Ovary (tissue), 9 donors: ENCODE data around the gene NELL2. TPM values are rescaled to one million over a fixed set of nuclear protein-coding genes. Genes with fewer than 3 reads are reported as not detected.

Source experiments
- DNase-seq, 5 donors: peaks; one replicate each; pipeline ENCODE4 v3.0.0-alpha.2; 2019 to 2020
- H3K27ac ChIP-seq, 2 donors: fragments of 200-600 bp; one replicate each; pipeline versions ENCODE4 v1.5.1 to v1.8.0; 2019 to 2022
- H3K27me3 ChIP-seq: fragments of 200-600 bp; one replicate; pipeline ENCODE4 v1.8.0; 2022
- H3K36me3 ChIP-seq: fragments of 200-600 bp; sonication (generic); one replicate; pipeline ENCODE4 v1.5.1; 2019
- H3K4me1 ChIP-seq: one replicate; pipeline ENCODE4 v1.8.1; 2013; ENCODE audit warnings: mild to moderate bottlenecking, moderate library complexity; ENCODE audit not compliant: insufficient read depth
- H3K4me3 ChIP-seq: fragments of 200-600 bp; sonication (generic); one replicate; pipeline ENCODE4 v1.5.1; 2017
- H3K9me3 ChIP-seq, 2 donors: fragments of 200-600 bp in 1 of 2; sonication (generic) in 1 of 2; one replicate each; pipeline versions ENCODE4 v1.5.1 to v1.8.1; 2013 to 2019; ENCODE audit warnings: mild to moderate bottlenecking in 1 of 2, moderate library complexity in 1 of 2
- EP300 ChIP-seq: sonication (generic); formaldehyde crosslinking; IDR thresholded peaks from one replicate; pipeline ENCODE4 v1.6.1; 2017; ENCODE audit warnings: antibody characterized with exemption
- POLR2A ChIP-seq: fragments of 450-650 bp; IDR thresholded peaks from one replicate; pipeline ENCODE4 v1.6.1; 2017; ENCODE audit warnings: antibody characterized with exemption, mild to moderate bottlenecking, moderate library complexity
- WGBS, 3 donors: extraction: QIAGEN DNeasy Blood & Tissue Kit in 1 of 3; methylation state at CpG; one replicate each; pipeline versions ENCODE4 v1.1.5 to v1.1.7; 2013 to 2017; 5-methylcytosine and 5-hydroxymethylcytosine counted together
- intact Hi-C, 4 donors: fragments of 100-400 bp; cut with DNase I; formaldehyde crosslinking; loops; one replicate each; pipeline versions ENCODE4 v1.11.0 to v1.15.1; 2022 to 2023
- polyA plus RNA-seq, 2 donors: library from polyadenylated mRNA; stranded (reverse); fragments of 200-250 nt in 1 of 2; fragments of 350-450 nt in 1 of 2; fragmentation: Illumina TruSeq in 1 of 2; extraction: RNeasy Lipid Tissue Mini Kit (QIAGEN cat#74804) in 1 of 2; gene quantifications; one replicate each; pipeline ENCODE4 v1.2.3, GENCODE V29; 2013 to 2014
- total RNA-seq, 7 donors: library from RNA; depleted of rRNA in 2 of 7; stranded (reverse); fragments of >200 nt in 2 of 7; fragmentation: NEBNext Ultra II Directional in 3 of 7; extraction: Animal tissue kit (Norgen Biotek cat#: 25700) in 3 of 7; gene quantifications; one replicate each; pipeline versions ENCODE4 v1.1.0 to v1.2.4, GENCODE V29; 2016 to 2023
- TF ChIP-seq, protein P1 (sequence below), 3 donors: fragments of 450-650 bp in 2 of 3; fragments of 200-600 bp in 1 of 3; IDR thresholded peaks; one replicate each; pipeline versions ENCODE4 v1.5.1 to v1.8.0; 2016 to 2022; ENCODE audit warnings: antibody characterized with exemption in 3 of 3, mild to moderate bottlenecking in 1 of 3
- donor health status: DM: no; HTN: no; CAD: no; lungs with moderate emphysema.
- donor health status: DM: no; HTN: no; CAD: no.
- donor health status: Bipolar disorder and iron deficiency.
- donor health status: DM: yes; HTN: yes; CAD: no.
- donor health status: DM: no; HTN: no; CAD: no.
- donor health status: DM: yes; HTN: yes; CAD: no.

NELL2 gene
- total and polyA plus RNA-seq, 9 donors: 0.15 to 114 (median 1.7) TPM

DNA sequence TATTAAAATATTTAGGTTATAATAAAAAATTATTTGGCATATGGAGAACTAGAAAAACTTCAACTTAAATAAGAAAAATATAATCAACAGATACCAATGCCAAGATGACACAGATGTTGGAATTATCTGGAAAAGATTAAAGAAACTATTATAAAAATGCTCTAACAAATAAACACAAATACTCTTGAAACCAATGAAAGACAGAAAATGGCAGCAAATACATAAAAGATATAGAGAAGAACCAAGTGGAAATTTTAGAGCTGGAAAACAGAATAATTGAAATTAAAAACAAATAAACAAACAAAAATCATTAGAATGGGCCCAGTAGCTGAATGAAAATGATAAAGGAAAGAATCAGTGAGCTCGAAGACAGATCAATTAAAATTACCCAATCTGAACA, 5.1 kb upstream of the NELL2 start:
- Histone ChIP-seq H3K36me3 (no peaks in the 10 kb centered on the region), H3K27me3 (no peaks in the 10 kb centered on the region), H3K9me3 (no peaks in the 10 kb centered on the region), H3K4me1 (no peaks in the 10 kb centered on the region), H3K4me3 (no peak overlapping the region), H3K27ac (no peak overlapping the region)
- TF ChIP-seq, protein P1, sequence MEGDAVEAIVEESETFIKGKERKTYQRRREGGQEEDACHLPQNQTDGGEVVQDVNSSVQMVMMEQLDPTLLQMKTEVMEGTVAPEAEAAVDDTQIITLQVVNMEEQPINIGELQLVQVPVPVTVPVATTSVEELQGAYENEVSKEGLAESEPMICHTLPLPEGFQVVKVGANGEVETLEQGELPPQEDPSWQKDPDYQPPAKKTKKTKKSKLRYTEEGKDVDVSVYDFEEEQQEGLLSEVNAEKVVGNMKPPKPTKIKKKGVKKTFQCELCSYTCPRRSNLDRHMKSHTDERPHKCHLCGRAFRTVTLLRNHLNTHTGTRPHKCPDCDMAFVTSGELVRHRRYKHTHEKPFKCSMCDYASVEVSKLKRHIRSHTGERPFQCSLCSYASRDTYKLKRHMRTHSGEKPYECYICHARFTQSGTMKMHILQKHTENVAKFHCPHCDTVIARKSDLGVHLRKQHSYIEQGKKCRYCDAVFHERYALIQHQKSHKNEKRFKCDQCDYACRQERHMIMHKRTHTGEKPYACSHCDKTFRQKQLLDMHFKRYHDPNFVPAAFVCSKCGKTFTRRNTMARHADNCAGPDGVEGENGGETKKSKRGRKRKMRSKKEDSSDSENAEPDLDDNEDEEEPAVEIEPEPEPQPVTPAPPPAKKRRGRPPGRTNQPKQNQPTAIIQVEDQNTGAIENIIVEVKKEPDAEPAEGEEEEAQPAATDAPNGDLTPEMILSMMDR (IDR thresholded peaks at IDR 0.05): no peak
- no peak for TF ChIP-seq EP300
- no peak for TF ChIP-seq POLR2A
- intact Hi-C loops: loop anchor here in 1 of 4 donors (5.0 kb wide), 1 partner anchor 1434 kb away; no protein-coding TSS in a partner anchor
- DNase-seq: no peak
- 82 to 87% (median 86%) methylated on average over 1 of the region's 1 CpG for WGBS, 3 donors

DNA sequence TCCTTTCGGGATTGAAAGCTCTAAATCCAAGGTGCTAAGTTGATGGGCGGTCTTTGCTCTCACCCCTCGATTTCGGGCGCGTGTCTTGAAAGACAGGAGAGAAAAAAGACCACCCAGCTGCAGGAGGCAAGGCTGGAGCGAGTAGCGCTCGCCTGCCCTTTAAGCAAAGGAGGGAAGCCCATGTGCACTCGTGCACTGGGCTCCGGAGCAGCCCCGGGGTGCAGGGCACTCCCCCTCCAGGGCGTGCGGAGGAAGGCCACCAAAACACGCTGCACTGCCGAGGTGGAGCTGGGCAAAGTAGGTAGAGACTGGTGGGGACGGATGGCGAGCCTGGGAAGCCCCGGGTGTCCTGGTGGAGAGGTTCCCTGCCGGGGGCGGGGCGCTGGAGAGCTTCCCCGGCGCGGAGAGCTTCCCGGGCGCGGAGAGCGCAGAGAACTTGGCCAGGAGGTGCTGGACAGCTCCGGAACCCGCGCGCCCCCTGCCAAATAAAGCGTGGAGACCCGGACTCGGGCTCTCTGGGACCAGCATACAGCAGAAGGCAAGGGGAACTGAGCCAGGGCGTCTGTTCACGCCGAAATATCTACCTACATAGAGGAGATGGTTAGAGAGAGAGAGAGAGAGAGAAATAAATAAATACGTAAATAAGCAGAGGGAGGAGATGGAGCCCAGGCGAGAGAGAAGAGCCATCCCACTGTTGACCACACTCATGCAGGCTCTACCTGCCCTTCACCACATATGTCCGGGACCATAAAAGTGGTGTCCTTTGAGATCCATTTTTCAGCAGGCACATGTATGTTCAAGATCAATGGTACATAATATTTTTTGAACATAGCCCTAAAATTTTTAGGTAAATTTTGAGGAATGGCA, 662 bp upstream of the NELL2 start:
- peak overlapping the region; percentile 41 for H3K4me3 ChIP-seq
- H3K36me3 ChIP-seq: no peaks in the 10 kb centered on the region
- no peak overlapping the region for H3K27ac ChIP-seq
- H3K9me3 ChIP-seq: no peaks in the 10 kb centered on the region
- DNase-seq: peak in 1 of 5 donors; percentile 19
- H3K27me3 ChIP-seq: no peaks in the 10 kb centered on the region
- H3K4me1 ChIP-seq: no peaks in the 10 kb centered on the region
- intact Hi-C loops: no loop called here
- WGBS, 3 donors: 2 to 3% (median 3%) methylated on average over 35 to 42 of the region's 42 CpGs
- TF ChIP-seq EP300 (no peak), POLR2A (no peak)
- TF ChIP-seq, protein P1 (IDR thresholded peaks at IDR 0.05): no peak

DNA sequence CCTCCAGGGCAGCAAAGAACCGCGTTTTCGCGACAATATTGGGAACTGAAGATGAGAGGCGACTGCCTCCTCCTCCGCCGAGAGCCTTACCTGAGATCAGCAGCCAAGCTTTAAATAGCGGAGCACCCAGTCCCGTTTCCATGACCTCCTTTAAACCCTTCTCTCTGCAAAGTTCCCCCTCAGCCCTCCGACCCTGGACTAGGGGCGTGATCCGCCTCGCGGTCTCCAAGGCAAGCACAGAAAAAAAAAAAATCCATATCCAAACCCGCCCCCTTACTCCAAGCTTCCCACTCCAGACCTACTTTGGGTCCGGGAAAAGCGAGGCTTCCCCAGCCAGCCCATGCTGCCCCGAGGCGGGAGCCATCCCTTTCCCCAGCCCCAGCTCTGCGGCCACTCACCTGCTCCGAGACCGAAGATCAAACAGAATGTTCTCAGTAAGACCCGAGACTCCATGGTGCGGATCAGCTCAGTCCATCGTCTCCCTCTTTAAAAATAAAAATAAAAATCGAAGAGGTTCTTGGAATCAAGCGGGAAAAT, 630 bp downstream of the NELL2 start:
- 0 to 1% (median 1%) methylated on average over 27 of the region's 27 CpGs for WGBS, 3 donors
- intact Hi-C loops: no loop called here
- no peaks in the 10 kb centered on the region for H3K4me1 ChIP-seq
- TF ChIP-seq, protein P1 (IDR thresholded peaks at IDR 0.05): no peak
- no peak for TF ChIP-seq POLR2A
- TF ChIP-seq EP300: no peak
- H3K27ac ChIP-seq: no peak overlapping the region
- peak overlapping the region; percentile 41 for H3K4me3 ChIP-seq
- H3K36me3 ChIP-seq: no peaks in the 10 kb centered on the region
- no peaks in the 10 kb centered on the region for H3K27me3 ChIP-seq
- no peak for DNase-seq
- H3K9me3 ChIP-seq: no peaks in the 10 kb centered on the region

DNA sequence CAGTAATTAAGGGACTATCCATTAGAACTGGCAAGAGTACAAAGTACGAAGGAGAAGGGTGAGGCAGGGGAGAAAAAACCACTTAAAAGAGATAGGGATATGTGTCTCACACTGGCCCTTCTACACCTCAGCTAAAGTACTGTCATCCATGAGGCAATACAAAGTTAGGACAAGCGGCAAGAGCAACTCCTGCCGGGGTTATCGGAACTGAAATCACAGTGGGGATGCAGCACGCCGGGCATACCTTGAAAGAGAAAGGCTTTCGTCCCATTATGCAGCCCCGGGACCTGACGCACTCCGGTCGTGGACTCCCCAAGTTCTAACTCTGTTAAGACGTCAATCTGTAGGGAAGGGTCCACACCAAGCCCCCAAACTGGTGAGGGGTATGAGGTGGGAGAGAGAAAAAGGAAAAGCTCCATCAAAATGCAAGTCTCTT, 1.1 kb downstream of the NELL2 start:
- Histone ChIP-seq H3K27me3 (no peaks in the 10 kb centered on the region), H3K4me3 (no peak overlapping the region)

DNA sequence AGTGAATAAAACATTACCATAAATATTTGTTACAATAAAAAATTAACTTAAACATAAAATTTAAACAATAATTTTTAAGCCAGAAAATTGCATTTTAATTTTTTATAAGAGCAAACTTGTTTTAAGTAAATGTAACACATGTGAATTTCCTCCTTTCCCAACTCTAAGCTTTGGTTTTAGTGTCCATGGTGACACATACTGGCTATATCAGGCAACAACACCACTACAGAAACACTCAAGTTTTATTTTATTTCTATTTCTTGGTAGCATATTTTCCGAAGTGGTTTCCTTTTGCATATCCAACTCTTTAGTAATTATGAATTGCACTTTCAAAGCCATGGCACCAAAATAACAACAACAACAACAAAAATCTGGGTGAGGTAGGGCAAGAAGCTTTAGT, 2.2 kb downstream of the NELL2 start:
- Histone ChIP-seq H3K27me3 (no peaks in the 10 kb centered on the region), H3K9me3 (no peaks in the 10 kb centered on the region), H3K4me3 (no peak overlapping the region), H3K27ac (no peak overlapping the region), H3K4me1 (no peaks in the 10 kb centered on the region), H3K36me3 (no peaks in the 10 kb centered on the region)
- WGBS, 3 donors: 11 to 17% (median 11%) methylated on average over 1 of the region's 1 CpG
- intact Hi-C loops: no loop called here
- no peak for DNase-seq
- TF ChIP-seq EP300: no peak
- TF ChIP-seq, protein P1 (IDR thresholded peaks at IDR 0.05): no peak
- TF ChIP-seq POLR2A: no peak

More for the DNA sequence above, 1.1 kb downstream of the NELL2 start:
- no peak overlapping the region for H3K27ac ChIP-seq
- no peak for DNase-seq
- no peaks in the 10 kb centered on the region for H3K9me3 ChIP-seq
- 1 to 3% (median 2%) methylated on average over 12 of the region's 12 CpGs for WGBS, 3 donors
- TF ChIP-seq EP300: no peak
- intact Hi-C loops: no loop called here
- no peaks in the 10 kb centered on the region for H3K4me1 ChIP-seq
- no peaks in the 10 kb centered on the region for H3K36me3 ChIP-seq
